Neural progenitor cell (in vitro differentiated cells): ENCODE results near the gene ATP2B3. TPM values are rescaled to one million over a fixed set of nuclear protein-coding genes. Genes with fewer than 3 reads are reported as not detected.

Experiments used
- DNase-seq: peaks from one replicate; pipeline ENCODE4 v3.0.0-alpha.2; 2016; ENCODE audit warnings: low spot score
- H2AFZ ChIP-seq: fragments of 200-600 bp; sonication (generic); replicated peaks from 2 replicates; pipeline ENCODE4 v1.6.1; 2016; ENCODE audit warnings: antibody characterized with exemption
- H3F3A ChIP-seq: fragments of 200-600 bp; sonication (generic); 2 replicates; pipeline ENCODE4 v1.6.1; 2016; ENCODE audit warnings: antibody characterized with exemption, low read depth
- H3K27ac ChIP-seq: fragments of 200-600 bp; sonication (generic); 2 replicates; pipeline ENCODE4 v1.5.1; 2016; ENCODE audit warnings: mild to moderate bottlenecking
- H3K27me3 ChIP-seq: fragments of 200-600 bp; sonication (generic); 2 replicates; pipeline ENCODE4 v1.6.1; 2016; ENCODE audit warnings: mild to moderate bottlenecking, moderate library complexity
- H3K36me3 ChIP-seq: fragments of 200-600 bp; sonication (generic); 2 replicates; pipeline ENCODE4 v1.5.1; 2016
- H3K4me1 ChIP-seq: fragments of 200-600 bp; sonication (generic); 2 replicates; pipeline ENCODE4 v1.6.1; 2016; ENCODE audit warnings: mixed run types
- H3K4me2 ChIP-seq: fragments of 200-600 bp; sonication (generic); 2 replicates; pipeline ENCODE4 v1.6.1; 2016
- H3K4me3 ChIP-seq: fragments of 200-600 bp; sonication (generic); 2 replicates; pipeline ENCODE4 v1.5.1; 2016
- H3K79me2 ChIP-seq: fragments of 200-600 bp; sonication (generic); 2 replicates; pipeline ENCODE4 v1.6.1; 2016; ENCODE audit warnings: low read depth
- H3K9ac ChIP-seq: fragments of 200-600 bp; sonication (generic); 2 replicates; pipeline ENCODE4 v1.6.1; 2016
- H3K9me3 ChIP-seq: fragments of 200-600 bp; sonication (generic); 2 replicates; pipeline ENCODE4 v1.5.1; 2016; ENCODE audit warnings: low read depth
- H4K20me1 ChIP-seq: fragments of 200-600 bp; sonication (generic); 2 replicates; pipeline ENCODE4 v1.6.1; 2016; ENCODE audit warnings: low read depth
- H3K27ac Mint-ChIP-seq: 3 replicates; pipeline ENCODE4 v1.8.0; 2021; ENCODE audit warnings: mixed read lengths
- H3K27me3 Mint-ChIP-seq: 2 replicates; pipeline ENCODE4 v1.8.0; 2022; ENCODE audit warnings: low read depth, mild to moderate bottlenecking, inconsistent platforms, moderate library complexity, mixed read lengths; ENCODE audit not compliant: insufficient read depth
- H3K36me3 Mint-ChIP-seq: 3 replicates; pipeline ENCODE4 v1.8.0; 2021; ENCODE audit warnings: mixed read lengths
- H3K4me1 Mint-ChIP-seq: 3 replicates; pipeline ENCODE4 v1.8.0; 2021; ENCODE audit warnings: mixed read lengths
- H3K4me3 Mint-ChIP-seq: 3 replicates; pipeline ENCODE4 v1.8.0; 2021; ENCODE audit warnings: mild to moderate bottlenecking, moderate library complexity, mixed read lengths
- H3K9me3 Mint-ChIP-seq: 3 replicates; pipeline ENCODE4 v1.8.0; 2020; ENCODE audit warnings: mixed read lengths
- CTCF ChIP-seq: fragments of 200-600 bp; sonication (generic); IDR thresholded peaks from 2 replicates; pipeline ENCODE4 v1.5.1; 2017; ENCODE audit warnings: antibody characterized with exemption, mild to moderate bottlenecking
- EZH2 ChIP-seq: fragments of 200-600 bp; sonication (generic); IDR thresholded peaks from 2 replicates; pipeline ENCODE4 v1.6.1; 2017; ENCODE audit warnings: antibody characterized with exemption, mild to moderate bottlenecking, moderate library complexity
- EZH2phosphoT487 ChIP-seq: fragments of 200-600 bp; sonication (generic); IDR thresholded peaks from 2 replicates; pipeline ENCODE4 v1.6.1; 2017; ENCODE audit warnings: antibody characterized with exemption
- total RNA-seq: library from RNA; depleted of rRNA; stranded (reverse); fragments of >200 nt; gene quantifications from 2 replicates; pipeline ENCODE4 v1.2.3, GENCODE V29; 2015; ENCODE audit warnings: low replicate concordance

ATP2B3 gene
- total RNA-seq, 1 donor from 2014 or later, result not detected

GRCh38 chrX:153538424-153538823, 21.0 kb downstream of the ATP2B3 start:
- Histone ChIP-seq H3K4me1 (no peaks in the 10 kb centered on the region), H3K27me3 (no peaks in the 10 kb centered on the region), H3K4me3 (no peak overlapping the region), H2AFZ (no peak overlapping the region), H3K9me3 (no peaks in the 10 kb centered on the region), H3K9ac (no peak overlapping the region), H3K4me2 (no peak overlapping the region), H3K27ac (no peak overlapping the region), H4K20me1 (no peaks in the 10 kb centered on the region), H3K79me2 (no peaks in the 10 kb centered on the region), H3F3A (no peaks in the 10 kb centered on the region), H3K36me3 (no peaks in the 10 kb centered on the region)
- Mint-ChIP-seq H3K9me3 (peaks cover 17% of the 10 kb centered on the region), H3K27ac (no peak overlapping the region), H3K36me3 (no peaks in the 10 kb centered on the region), H3K4me3 (no peak overlapping the region), H3K27me3 (peaks cover 5% of the 10 kb centered on the region), H3K4me1 (peaks cover 7% of the 10 kb centered on the region)
- no peak for DNase-seq
- TF ChIP-seq EZH2phosphoT487 (no peak), CTCF (no peak), EZH2 (no peak)

- H3K4me3 Mint-ChIP-seq, result no peak overlapping the region
- TF ChIP-seq EZH2phosphoT487 (no peak), CTCF (peak; percentile 74)
Observed at GRCh38 chrX:153539171-153539978, 21.9 kb downstream of the ATP2B3 start.

GRCh38 chrX:153539979-153540358, 22.5 kb downstream of the ATP2B3 start:
- Histone ChIP-seq H3K9ac (no peak overlapping the region), H3K79me2 (no peaks in the 10 kb centered on the region), H2AFZ (no peak overlapping the region), H3K4me1 (no peaks in the 10 kb centered on the region), H3K27ac (no peak overlapping the region), H4K20me1 (no peaks in the 10 kb centered on the region), H3K36me3 (no peaks in the 10 kb centered on the region), H3K4me3 (no peak overlapping the region), H3K9me3 (no peaks in the 10 kb centered on the region), H3K27me3 (no peaks in the 10 kb centered on the region), H3F3A (no peaks in the 10 kb centered on the region), H3K4me2 (no peak overlapping the region)
- no peaks in the 10 kb centered on the region for H3K36me3 Mint-ChIP-seq
- H3K4me1 Mint-ChIP-seq, result peaks cover 6% of the 10 kb centered on the region
- H3K27ac Mint-ChIP-seq, result no peak overlapping the region
- TF ChIP-seq EZH2phosphoT487, result no peak
- no peak for TF ChIP-seq EZH2
- no peak for TF ChIP-seq CTCF
- peaks cover 13% of the 10 kb centered on the region for H3K9me3 Mint-ChIP-seq
- H3K27me3 Mint-ChIP-seq, result peaks cover 5% of the 10 kb centered on the region
- no peak overlapping the region for H3K4me3 Mint-ChIP-seq
- DNase-seq, result no peak

More at GRCh38 chrX:153539171-153539978, 21.9 kb downstream of the ATP2B3 start:
- Mint-ChIP-seq H3K36me3 (no peaks in the 10 kb centered on the region), H3K27me3 (peaks cover 5% of the 10 kb centered on the region), H3K9me3 (peaks cover 15% of the 10 kb centered on the region), H3K27ac (no peak overlapping the region), H3K4me1 (peaks cover 7% of the 10 kb centered on the region)
- H3F3A ChIP-seq, result no peaks in the 10 kb centered on the region
- no peaks in the 10 kb centered on the region for H3K4me1 ChIP-seq
- H4K20me1 ChIP-seq, result no peaks in the 10 kb centered on the region
- no peaks in the 10 kb centered on the region for H3K9me3 ChIP-seq
- no peak overlapping the region for H2AFZ ChIP-seq
- H3K36me3 ChIP-seq, result no peaks in the 10 kb centered on the region
- H3K27me3 ChIP-seq, result no peaks in the 10 kb centered on the region
- H3K4me3 ChIP-seq, result no peak overlapping the region
- H3K27ac ChIP-seq, result no peak overlapping the region
- H3K79me2 ChIP-seq, result no peaks in the 10 kb centered on the region
- H3K9ac ChIP-seq, result no peak overlapping the region
- no peak overlapping the region for H3K4me2 ChIP-seq
- DNase-seq, result peak; percentile 81
